ENCODE data around the gene HIBADH. TPM values are rescaled to one million over a fixed set of nuclear protein-coding genes. Genes with fewer than 3 reads are reported as not detected.

Gene HIBADH
- total and polyA plus RNA-seq, 2 donors (not counting 3 experiments of a cell fraction or from before 2014, with no cell fraction given), result 22.6 to 30.5 TPM

DNA sequence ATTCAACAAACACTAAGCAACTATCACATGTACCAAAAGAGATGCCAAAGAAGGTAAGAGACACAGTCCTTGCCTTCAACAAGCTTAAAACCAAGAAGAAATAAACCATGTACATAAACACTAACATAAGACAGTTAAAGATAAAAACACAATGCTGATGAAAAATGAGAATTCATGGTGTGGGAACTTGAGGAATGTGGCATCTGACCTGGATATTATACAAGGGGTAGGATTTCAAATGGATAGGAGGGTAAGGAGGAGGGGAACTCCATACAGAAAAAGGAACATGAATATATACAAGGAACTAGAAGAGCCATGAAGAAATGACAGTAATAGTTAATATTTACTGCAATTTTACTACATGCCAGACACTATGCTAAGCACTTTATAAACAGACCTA lies 11.0 kb downstream of the HIBADH start:
- H3K9me1 ChIP-seq (replicated peaks; ENCODE audit: control insufficient read depth, extremely low read depth, insufficient read depth, low read length), result no peaks in the 10 kb centered on the region
- no peaks in the 10 kb centered on the region for H3K4me1 ChIP-seq (ENCODE audit: control insufficient read depth, extremely low read depth, insufficient read depth, low read length)
- H3K4me3 ChIP-seq (replicated peaks in 1 of 3; ENCODE audit: insufficient read depth in 1 of 3, low read depth in 1 of 3, low read length in 3 of 3), result no peak overlapping the region
- DNase-seq (ENCODE audit: low read depth, low spot score) (no peak), FAIRE-seq (no peak)
- no peaks in the 10 kb centered on the region for H4K20me1 ChIP-seq (replicated peaks; ENCODE audit: control insufficient read depth, extremely low read depth, insufficient read depth, low read length)
- no peak overlapping the region for H3K9ac ChIP-seq (replicated peaks; ENCODE audit: extremely low read depth, insufficient read depth, low read length)
- TF ChIP-seq, protein P1, sequence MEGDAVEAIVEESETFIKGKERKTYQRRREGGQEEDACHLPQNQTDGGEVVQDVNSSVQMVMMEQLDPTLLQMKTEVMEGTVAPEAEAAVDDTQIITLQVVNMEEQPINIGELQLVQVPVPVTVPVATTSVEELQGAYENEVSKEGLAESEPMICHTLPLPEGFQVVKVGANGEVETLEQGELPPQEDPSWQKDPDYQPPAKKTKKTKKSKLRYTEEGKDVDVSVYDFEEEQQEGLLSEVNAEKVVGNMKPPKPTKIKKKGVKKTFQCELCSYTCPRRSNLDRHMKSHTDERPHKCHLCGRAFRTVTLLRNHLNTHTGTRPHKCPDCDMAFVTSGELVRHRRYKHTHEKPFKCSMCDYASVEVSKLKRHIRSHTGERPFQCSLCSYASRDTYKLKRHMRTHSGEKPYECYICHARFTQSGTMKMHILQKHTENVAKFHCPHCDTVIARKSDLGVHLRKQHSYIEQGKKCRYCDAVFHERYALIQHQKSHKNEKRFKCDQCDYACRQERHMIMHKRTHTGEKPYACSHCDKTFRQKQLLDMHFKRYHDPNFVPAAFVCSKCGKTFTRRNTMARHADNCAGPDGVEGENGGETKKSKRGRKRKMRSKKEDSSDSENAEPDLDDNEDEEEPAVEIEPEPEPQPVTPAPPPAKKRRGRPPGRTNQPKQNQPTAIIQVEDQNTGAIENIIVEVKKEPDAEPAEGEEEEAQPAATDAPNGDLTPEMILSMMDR (IDR thresholded peaks at IDR 0.05; ENCODE audit: extremely low read depth in 1 of 2, insufficient read depth in 1 of 2, low read depth in 1 of 2, low read length in 2 of 2), result no peak
- TF ChIP-seq MYC (IDR thresholded peaks at IDR 0.05; ENCODE audit: low read depth, low read length), result no peak
- no peak for TF ChIP-seq GATA2 (IDR thresholded peaks at IDR 0.05; ENCODE audit: insufficient read depth, insufficient read length, low read depth, low read length)
- TF ChIP-seq, protein P2, sequence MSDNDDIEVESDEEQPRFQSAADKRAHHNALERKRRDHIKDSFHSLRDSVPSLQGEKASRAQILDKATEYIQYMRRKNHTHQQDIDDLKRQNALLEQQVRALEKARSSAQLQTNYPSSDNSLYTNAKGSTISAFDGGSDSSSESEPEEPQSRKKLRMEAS (IDR thresholded peaks at IDR 0.05; ENCODE audit: insufficient read depth, insufficient read length), result no peak
- no peak for TF ChIP-seq POLR2A (IDR thresholded peaks at IDR 0.05; ENCODE audit: low read depth, low read length)
- no peak for TF ChIP-seq EZH2 (IDR thresholded peaks at IDR 0.05; ENCODE audit: borderline replicate concordance, low read depth, low read length, severe bottlenecking)
- no peak for TF ChIP-seq FOS (IDR thresholded peaks at IDR 0.05; ENCODE audit: borderline replicate concordance, insufficient read depth, low read length)
- no peak for TF ChIP-seq JUN (IDR thresholded peaks at IDR 0.05; ENCODE audit: borderline replicate concordance, insufficient read depth, insufficient read length, low read depth)
- TF ChIP-seq POLR2AphosphoS5 (IDR thresholded peaks at IDR 0.05; ENCODE audit: insufficient read depth, low read depth, low read length), result no peak
- H3K79me2 ChIP-seq (ENCODE audit: control insufficient read depth, insufficient read depth, low read length), result no peaks in the 10 kb centered on the region
- H3K36me3 ChIP-seq (ENCODE audit: control insufficient read depth in 2 of 2, extremely low read depth in 1 of 2, insufficient read depth in 2 of 2, low read length in 2 of 2), result no peaks in the 10 kb centered on the region
- dilution Hi-C loops (cut with MboI; ENCODE audit: extremely low pct_ligation_motif_present, low sequenced_read_pairs), result no loop called here
- H3K9me3 ChIP-seq (replicated peaks; ENCODE audit: control insufficient read depth, insufficient read depth, low read length), result no peaks in the 10 kb centered on the region
- no peak overlapping the region for H3K4me2 ChIP-seq (ENCODE audit: insufficient read depth, low read length)
- H3K27ac ChIP-seq (ENCODE audit: insufficient read depth, low read depth, low read length), result no peak overlapping the region
- H2AFZ ChIP-seq (ENCODE audit: low read depth, low read length), result no peak overlapping the region
- POLR2A ChIA-PET, result no interaction called here
- no TSS peak for BruUV-seq (replicated peaks)
- CTCF ChIA-PET, result interaction anchor here (1.3 kb wide), 1 partner anchor 456 kb away, joined by 3 read pairs; no protein-coding TSS in a partner anchor
- intact Hi-C loops (cut with micrococcal nuclease), result no loop called here
- H3K27me3 ChIP-seq (ENCODE audit: control insufficient read depth in 2 of 2, insufficient read depth in 2 of 2, low read length in 2 of 2), result no peaks in the 10 kb centered on the region

Measured in endothelial cell of umbilical vein (primary cell).